Heart left ventricle (tissue), 16 donors: ENCODE results near the gene CBX8. TPM values are rescaled to one million over a fixed set of nuclear protein-coding genes. Genes with fewer than 3 reads are reported as not detected.
A peak's percentile ranks its signal among the peaks of the same experiment; 100 is the strongest.

Source experiments
- ATAC-seq, 4 donors: fragments of 200-7000 bp; cut with Tn5 transposase; one replicate each; pipeline ENCODE4 v1.9.1; 2020 to 2022; ENCODE audit warnings: moderate library complexity in 4 of 4, mild to moderate bottlenecking in 3 of 4, moderate number of reproducible peaks in 1 of 4
- DNase-seq, 5 donors: peaks; one replicate each; pipeline ENCODE4 v3.0.0-alpha.2; 2020
- H3K27ac ChIP-seq, 12 donors: fragments of 200-600 bp; sonication (generic) in 4 of 12; one replicate each; pipeline versions ENCODE4 v1.5.0 to v1.8.0; 2016 to 2022; ENCODE audit warnings: mild to moderate bottlenecking in 2 of 12
- H3K27me3 ChIP-seq, 9 donors: fragments of 200-600 bp; sonication (generic) in 2 of 9; one replicate each; pipeline versions ENCODE4 v1.5.1 to v1.8.0; 2016 to 2022; ENCODE audit warnings: mild to moderate bottlenecking in 3 of 9
- H3K36me3 ChIP-seq, 9 donors: fragments of 200-600 bp; sonication (generic) in 2 of 9; one replicate each; pipeline versions ENCODE4 v1.5.0 to v1.8.0; 2018 to 2022; ENCODE audit warnings: mild to moderate bottlenecking in 2 of 9
- H3K4me1 ChIP-seq, 12 donors: fragments of 200-600 bp; sonication (generic) in 4 of 12; one replicate each; pipeline versions ENCODE4 v1.5.0 to v1.8.0; 2016 to 2022; ENCODE audit warnings: mild to moderate bottlenecking in 3 of 12
- H3K4me3 ChIP-seq, 12 donors: fragments of 200-600 bp; sonication (generic) in 4 of 12; one replicate each; pipeline versions ENCODE4 v1.5.0 to v1.8.0; 2017 to 2022; ENCODE audit warnings: mild to moderate bottlenecking in 9 of 12, moderate library complexity in 4 of 12
- H3K9me3 ChIP-seq, 12 donors: fragments of 200-600 bp; sonication (generic) in 4 of 12; one replicate each; pipeline versions ENCODE4 v1.5.0 to v1.8.0; 2016 to 2022; ENCODE audit warnings: mild to moderate bottlenecking in 1 of 12
- POLR2A ChIP-seq, 2 donors: fragments of 450-650 bp; IDR thresholded peaks; one replicate each; pipeline ENCODE4 v1.6.1; 2017; ENCODE audit warnings: antibody characterized with exemption in 2 of 2, mild to moderate bottlenecking in 2 of 2, moderate library complexity in 2 of 2
- WGBS, 4 donors: extraction: QIAGEN DNeasy Blood & Tissue Kit in 2 of 4; methylation state at CpG; one replicate each; pipeline versions ENCODE4 v1.1.5 to v1.1.7; 2013 to 2018; 5-methylcytosine and 5-hydroxymethylcytosine counted together
- intact Hi-C, 10 donors: fragments of 100-400 bp; cut with DNase I; formaldehyde crosslinking; loops; one replicate each; pipeline versions ENCODE4 v1.11.1 to v1.14.2; 2022
- polyA plus RNA-seq, 2 donors: library from polyadenylated mRNA; stranded (reverse); fragments of 200-250 nt; gene quantifications; one replicate each; pipeline ENCODE4 v1.2.3, GENCODE V29; 2013
- total RNA-seq, 9 donors: library from RNA; depleted of rRNA in 2 of 9; stranded (reverse); fragments of >200 nt in 2 of 9; fragmentation: NEBNext Ultra II Directional in 3 of 9; extraction: Animal tissue kit (Norgen Biotek cat#: 25700) in 3 of 9; gene quantifications; one replicate each; pipeline versions ENCODE4 v1.1.0 to v1.2.4, GENCODE V29; 2016 to 2023
- TF ChIP-seq, protein P1 (sequence below), 12 donors: fragments of 200-600 bp; sonication (generic) in 4 of 12; IDR thresholded peaks; one replicate each; pipeline versions ENCODE4 v1.5.0 to v1.8.0; 2018 to 2022; ENCODE audit warnings: antibody characterized with exemption in 12 of 12, mild to moderate bottlenecking in 5 of 12
- donor health status: ischemic (EF 13 %, LVEDD 7.1; RV severe dilation, severe dysfunction).
- donor health status: healthy with polysubstance abuse.
- donor health status: DM: no; HTN: yes; CAD: no.
- donor health status: DM: no; HTN: no; CAD: no.
- donor health status: ischemic (EF 25% LVEDD 6.9; RV normal size, moderate dysfunction).
- donor health status: ischemic (EF 25% LVEDD 5.7; RV mildly dilated, moderate dysfunction).
- donor health status: healthy.
- donor health status: DM: yes; HTN: yes; CAD: no.
- donor health status: ischemic (EF 35%, LVEDD 5.7; RV mildly dilated, moderate dysfunction).
- donor health status: nonischemic (EF 11% LVEDD 7.7; RV severe dilation, severe dysfunction).
- donor health status: DM: yes; HTN: yes; CAD: no.
- donor health status: PGD.
- donor health status: ischemic (EF 29% LVEDD 5.4; RV normal size, mild dysfunction).
- donor health status: nonischemic (EF 23%, LVEDD 6.1; RV moderate dilation, normal function).

Gene CBX8
- total and polyA plus RNA-seq, 11 donors = 1.5 to 9.2 (median 5.1) TPM

DNA sequence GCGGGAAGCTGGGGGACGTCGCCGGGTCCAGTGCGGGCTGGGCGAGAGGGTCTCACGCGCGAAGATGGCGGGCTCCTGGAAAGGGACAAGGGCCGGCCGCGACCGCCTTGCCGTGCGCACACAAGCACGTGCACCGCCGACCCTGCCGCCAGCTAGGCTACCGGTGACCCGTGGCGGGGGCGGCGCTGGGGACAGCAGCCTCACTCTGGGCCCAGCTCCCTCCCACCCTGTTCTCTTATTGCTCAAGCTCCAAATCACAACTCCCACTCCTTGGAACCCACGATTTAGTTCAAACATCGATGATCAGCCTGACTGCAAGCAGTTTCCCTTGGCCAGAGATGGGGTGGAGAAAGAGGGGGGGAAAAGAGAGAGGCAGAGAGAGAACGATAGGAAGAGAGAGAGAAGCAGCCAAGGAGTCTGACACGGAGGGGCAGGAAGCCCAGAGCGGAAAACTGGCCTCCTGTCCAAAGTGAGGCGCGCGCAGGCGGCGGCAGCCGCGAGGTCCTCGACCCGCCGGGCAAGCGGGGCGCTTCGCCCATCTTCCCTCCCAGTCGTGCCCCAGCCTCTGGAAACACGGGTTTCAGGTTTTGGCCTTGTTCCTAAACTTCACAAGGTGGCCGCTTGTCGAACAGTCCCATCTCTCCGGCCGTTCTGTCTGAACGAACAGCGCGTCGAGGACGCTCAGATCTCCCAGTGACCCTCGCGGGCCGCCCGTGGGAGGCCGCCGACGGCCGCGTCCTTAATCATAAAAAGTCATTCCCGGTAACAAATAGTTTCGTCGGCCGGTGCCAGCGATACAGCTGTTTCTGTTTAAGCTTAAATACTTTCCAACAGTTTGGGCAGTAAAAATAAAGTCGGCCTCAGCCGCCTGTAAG lies 1.7 kb upstream of the CBX8 start:
- Histone ChIP-seq H3K27me3 (peaks cover 57 to 67% (median 61%) of the 10 kb centered on the region in 9 donors), H3K36me3 (peaks cover 0 to 9% (median 0%) of the 10 kb centered on the region in 9 donors), H3K4me3 (peak overlapping the region; percentile 36 to 95 (median 74)), H3K9me3 (no peaks in the 10 kb centered on the region), H3K4me1 (peaks cover 3 to 66% (median 45%) of the 10 kb centered on the region in 12 donors), H3K27ac (no peak overlapping the region)
- intact Hi-C loops = loop anchor here in 7 of 10 donors (5.0 to 10.0 kb wide), 5 partner anchors 39 to 194 kb away; partner anchors contain the start of gene CBX4 (in 2 of the 7)
- 1 to 4% (median 2%) methylated on average over 59 to 70 of the region's 70 CpGs for WGBS, 4 donors
- DNase-seq (no peak), ATAC-seq (no peak)
- no peak for TF ChIP-seq POLR2A (IDR thresholded peaks at IDR 0.05)
- TF ChIP-seq, protein P1, sequence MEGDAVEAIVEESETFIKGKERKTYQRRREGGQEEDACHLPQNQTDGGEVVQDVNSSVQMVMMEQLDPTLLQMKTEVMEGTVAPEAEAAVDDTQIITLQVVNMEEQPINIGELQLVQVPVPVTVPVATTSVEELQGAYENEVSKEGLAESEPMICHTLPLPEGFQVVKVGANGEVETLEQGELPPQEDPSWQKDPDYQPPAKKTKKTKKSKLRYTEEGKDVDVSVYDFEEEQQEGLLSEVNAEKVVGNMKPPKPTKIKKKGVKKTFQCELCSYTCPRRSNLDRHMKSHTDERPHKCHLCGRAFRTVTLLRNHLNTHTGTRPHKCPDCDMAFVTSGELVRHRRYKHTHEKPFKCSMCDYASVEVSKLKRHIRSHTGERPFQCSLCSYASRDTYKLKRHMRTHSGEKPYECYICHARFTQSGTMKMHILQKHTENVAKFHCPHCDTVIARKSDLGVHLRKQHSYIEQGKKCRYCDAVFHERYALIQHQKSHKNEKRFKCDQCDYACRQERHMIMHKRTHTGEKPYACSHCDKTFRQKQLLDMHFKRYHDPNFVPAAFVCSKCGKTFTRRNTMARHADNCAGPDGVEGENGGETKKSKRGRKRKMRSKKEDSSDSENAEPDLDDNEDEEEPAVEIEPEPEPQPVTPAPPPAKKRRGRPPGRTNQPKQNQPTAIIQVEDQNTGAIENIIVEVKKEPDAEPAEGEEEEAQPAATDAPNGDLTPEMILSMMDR (IDR thresholded peaks at IDR 0.05) = no peak

DNA sequence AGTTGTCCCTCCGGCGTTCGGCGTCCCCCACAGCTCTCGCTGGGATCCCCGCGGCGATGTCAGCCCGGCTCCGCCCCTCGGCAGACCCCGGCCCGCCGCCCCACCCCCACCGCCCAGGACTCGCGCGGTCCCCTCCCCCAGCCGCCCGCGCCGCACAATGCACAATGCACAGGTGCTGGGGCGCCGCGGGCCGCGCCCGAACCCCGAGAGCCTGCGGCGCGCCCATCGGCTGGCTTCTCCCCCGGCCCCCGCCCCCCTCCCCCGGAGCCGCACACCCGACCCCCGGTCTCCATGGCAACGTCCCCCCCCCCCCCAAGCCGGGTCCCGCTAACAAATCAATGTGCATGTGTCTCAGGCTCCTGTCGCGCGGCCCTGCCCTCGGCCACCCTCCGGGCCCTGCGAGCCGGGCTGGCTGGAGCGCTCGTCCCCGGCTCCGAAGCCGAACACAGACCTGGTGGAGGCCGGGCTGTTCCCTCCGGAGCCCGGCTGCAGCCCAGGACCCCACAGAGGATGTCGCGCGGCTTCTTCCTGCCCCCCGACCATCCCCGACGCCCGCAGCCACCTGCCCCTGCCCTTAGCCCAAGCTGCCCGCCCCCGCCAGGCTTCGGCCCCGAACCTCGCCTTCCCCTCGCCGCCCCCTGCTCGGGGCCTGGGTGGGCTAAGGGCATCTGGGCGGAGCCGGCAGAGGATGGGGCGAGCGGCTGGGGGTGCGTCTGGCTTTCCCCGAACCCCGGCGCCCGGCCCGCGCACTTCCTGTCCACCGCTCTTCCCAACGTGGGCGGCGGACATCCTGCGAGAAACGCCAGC lies 818 bp upstream of the CBX8 start:
- peaks cover 0 to 9% (median 0%) of the 10 kb centered on the region in 9 donors for H3K36me3 ChIP-seq
- peaks cover 50 to 67% (median 61%) of the 10 kb centered on the region in 9 donors for H3K27me3 ChIP-seq
- peak overlapping the region in 11 of 12 donors; percentile 45 to 89 (median 80) for H3K27ac ChIP-seq
- no peak for TF ChIP-seq POLR2A (IDR thresholded peaks at IDR 0.05)
- TF ChIP-seq, protein P1 (IDR thresholded peaks at IDR 0.05) = no peak
- peaks cover 3 to 66% (median 47%) of the 10 kb centered on the region in 12 donors for H3K4me1 ChIP-seq
- DNase-seq = peak in 1 of 5 donors; percentile 68
- ATAC-seq = peak in 2 of 4 donors; percentile 23 to 25
- peak overlapping the region; percentile 36 to 95 (median 74) for H3K4me3 ChIP-seq
- WGBS, 4 donors = 0 to 3% (median 1%) methylated on average over 1 to 89 of the region's 89 CpGs
- no peaks in the 10 kb centered on the region for H3K9me3 ChIP-seq
- intact Hi-C loops = loop anchor here in 9 of 10 donors (2.0 to 10.0 kb wide), 6 partner anchors 40 to 195 kb away; partner anchors contain the start of gene CBX4 (in 5 of the 9)

DNA sequence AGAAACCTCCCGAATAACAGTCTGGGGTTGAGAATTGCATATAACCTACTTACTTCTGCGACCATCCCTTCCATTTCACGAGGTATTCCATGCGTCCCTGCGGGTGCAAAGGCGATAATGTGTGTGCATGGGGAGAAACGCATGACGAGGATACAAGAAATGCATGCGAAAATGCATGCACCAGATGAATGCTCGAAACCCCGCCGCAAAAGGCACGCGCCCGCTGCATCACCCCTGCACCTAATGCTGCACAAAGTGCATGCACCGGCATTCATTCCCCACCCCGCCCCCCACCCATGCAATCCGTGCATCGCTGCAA lies 474 bp downstream of the CBX8 start:
- intact Hi-C loops = loop anchor here in 9 of 10 donors (2.0 to 10.0 kb wide), 6 partner anchors 41 to 196 kb away; partner anchors contain the start of gene CBX4 (in 5 of the 9)
- WGBS, 4 donors = 1 to 3% (median 1%) methylated on average over 19 of the region's 19 CpGs
- H3K4me3 ChIP-seq = peak overlapping the region; percentile 34 to 95 (median 74)
- peaks cover 3 to 68% (median 51%) of the 10 kb centered on the region in 12 donors for H3K4me1 ChIP-seq
- peaks cover 50 to 67% (median 61%) of the 10 kb centered on the region in 9 donors for H3K27me3 ChIP-seq
- ATAC-seq (no peak), DNase-seq (no peak)
- H3K36me3 ChIP-seq = peaks cover 0 to 9% (median 0%) of the 10 kb centered on the region in 9 donors
- TF ChIP-seq POLR2A (IDR thresholded peaks at IDR 0.05) = no peak
- TF ChIP-seq, protein P1 (IDR thresholded peaks at IDR 0.05) = no peak
- H3K27ac ChIP-seq = peak overlapping the region in 11 of 12 donors; percentile 49 to 92 (median 85)
- no peaks in the 10 kb centered on the region for H3K9me3 ChIP-seq
